Heart left ventricle (tissue), 16 donors: ENCODE data around the gene WDR17. TPM values are rescaled to one million over a fixed set of nuclear protein-coding genes. Genes with fewer than 3 reads are reported as not detected.

ENCODE experiments used
- ATAC-seq, 4 donors: fragments of 200-7000 bp; cut with Tn5 transposase; one replicate each; pipeline ENCODE4 v1.9.1; 2020 to 2022; ENCODE audit warnings: moderate library complexity in 4 of 4, mild to moderate bottlenecking in 3 of 4, moderate number of reproducible peaks in 1 of 4
- DNase-seq, 5 donors: peaks; one replicate each; pipeline ENCODE4 v3.0.0-alpha.2; 2020
- H3K27ac ChIP-seq, 12 donors: fragments of 200-600 bp; sonication (generic) in 4 of 12; one replicate each; pipeline versions ENCODE4 v1.5.0 to v1.8.0; 2016 to 2022; ENCODE audit warnings: mild to moderate bottlenecking in 2 of 12
- H3K27me3 ChIP-seq, 9 donors: fragments of 200-600 bp; sonication (generic) in 2 of 9; one replicate each; pipeline versions ENCODE4 v1.5.1 to v1.8.0; 2016 to 2022; ENCODE audit warnings: mild to moderate bottlenecking in 3 of 9
- H3K36me3 ChIP-seq, 9 donors: fragments of 200-600 bp; sonication (generic) in 2 of 9; one replicate each; pipeline versions ENCODE4 v1.5.0 to v1.8.0; 2018 to 2022; ENCODE audit warnings: mild to moderate bottlenecking in 2 of 9
- H3K4me1 ChIP-seq, 12 donors: fragments of 200-600 bp; sonication (generic) in 4 of 12; one replicate each; pipeline versions ENCODE4 v1.5.0 to v1.8.0; 2016 to 2022; ENCODE audit warnings: mild to moderate bottlenecking in 3 of 12
- H3K4me3 ChIP-seq, 12 donors: fragments of 200-600 bp; sonication (generic) in 4 of 12; one replicate each; pipeline versions ENCODE4 v1.5.0 to v1.8.0; 2017 to 2022; ENCODE audit warnings: mild to moderate bottlenecking in 9 of 12, moderate library complexity in 4 of 12
- H3K9me3 ChIP-seq, 12 donors: fragments of 200-600 bp; sonication (generic) in 4 of 12; one replicate each; pipeline versions ENCODE4 v1.5.0 to v1.8.0; 2016 to 2022; ENCODE audit warnings: mild to moderate bottlenecking in 1 of 12
- CTCF ChIP-seq, 12 donors: fragments of 200-600 bp; sonication (generic) in 4 of 12; IDR thresholded peaks; one replicate each; pipeline versions ENCODE4 v1.5.0 to v1.8.0; 2018 to 2022; ENCODE audit warnings: antibody characterized with exemption in 12 of 12, mild to moderate bottlenecking in 5 of 12
- POLR2A ChIP-seq, 2 donors: fragments of 450-650 bp; IDR thresholded peaks; one replicate each; pipeline ENCODE4 v1.6.1; 2017; ENCODE audit warnings: antibody characterized with exemption in 2 of 2, mild to moderate bottlenecking in 2 of 2, moderate library complexity in 2 of 2
- WGBS, 4 donors: extraction: QIAGEN DNeasy Blood & Tissue Kit in 2 of 4; methylation state at CpG; one replicate each; pipeline versions ENCODE4 v1.1.5 to v1.1.7; 2013 to 2018; 5-methylcytosine and 5-hydroxymethylcytosine counted together
- intact Hi-C, 10 donors: fragments of 100-400 bp; cut with DNase I; formaldehyde crosslinking; loops; one replicate each; pipeline versions ENCODE4 v1.11.1 to v1.14.2; 2022
- polyA plus RNA-seq, 2 donors: library from polyadenylated mRNA; stranded (reverse); fragments of 200-250 nt; gene quantifications; one replicate each; pipeline ENCODE4 v1.2.3, GENCODE V29; 2013
- total RNA-seq, 9 donors: library from RNA; depleted of rRNA in 2 of 9; stranded (reverse); fragments of >200 nt in 2 of 9; fragmentation: NEBNext Ultra II Directional in 3 of 9; extraction: Animal tissue kit (Norgen Biotek cat#: 25700) in 3 of 9; gene quantifications; one replicate each; pipeline versions ENCODE4 v1.1.0 to v1.2.4, GENCODE V29; 2016 to 2023
- donor health status: ischemic (EF 13 %, LVEDD 7.1; RV severe dilation, severe dysfunction).
- donor health status: healthy with polysubstance abuse.
- donor health status: DM: no; HTN: yes; CAD: no.
- donor health status: DM: no; HTN: no; CAD: no.
- donor health status: ischemic (EF 25% LVEDD 6.9; RV normal size, moderate dysfunction).
- donor health status: ischemic (EF 25% LVEDD 5.7; RV mildly dilated, moderate dysfunction).
- donor health status: healthy.
- donor health status: DM: yes; HTN: yes; CAD: no.
- donor health status: ischemic (EF 35%, LVEDD 5.7; RV mildly dilated, moderate dysfunction).
- donor health status: nonischemic (EF 11% LVEDD 7.7; RV severe dilation, severe dysfunction).
- donor health status: DM: yes; HTN: yes; CAD: no.
- donor health status: PGD.
- donor health status: ischemic (EF 29% LVEDD 5.4; RV normal size, mild dysfunction).
- donor health status: nonischemic (EF 23%, LVEDD 6.1; RV moderate dilation, normal function).

The WDR17 gene
- total and polyA plus RNA-seq, 11 donors = 0.21 to 1.4 (median 0.58) TPM

GRCh38 chr4:176036585-176037205 is 28.9 kb upstream of the WDR17 start:
- ATAC-seq (no peak), DNase-seq (no peak)
- H3K4me3 ChIP-seq = no peak overlapping the region
- intact Hi-C loops = loop anchor here in 7 of 10 donors (5.0 to 10.0 kb wide), 5 partner anchors 88 to 1008 kb away; no protein-coding TSS in a partner anchor
- TF ChIP-seq POLR2A (IDR thresholded peaks at IDR 0.05) (no peak), CTCF (IDR thresholded peaks at IDR 0.05) (no peak)
- H3K4me1 ChIP-seq = no peaks in the 10 kb centered on the region
- H3K36me3 ChIP-seq = no peaks in the 10 kb centered on the region
- 75 to 84% (median 78%) methylated on average over 3 of the region's 3 CpGs for WGBS, 4 donors
- no peaks in the 10 kb centered on the region for H3K27me3 ChIP-seq
- H3K9me3 ChIP-seq = peaks cover 0 to 16% (median 0%) of the 10 kb centered on the region in 12 donors
- no peak overlapping the region for H3K27ac ChIP-seq

GRCh38 chr4:176038789-176039188 is 26.9 kb upstream of the WDR17 start:
- no peak for TF ChIP-seq CTCF (IDR thresholded peaks at IDR 0.05)
- no peak for TF ChIP-seq POLR2A (IDR thresholded peaks at IDR 0.05)
- H3K36me3 ChIP-seq = no peaks in the 10 kb centered on the region
- no peak overlapping the region for H3K4me3 ChIP-seq
- DNase-seq = no peak
- H3K27me3 ChIP-seq = no peaks in the 10 kb centered on the region
- intact Hi-C loops = loop anchor here in 7 of 10 donors (5.0 to 10.0 kb wide), 5 partner anchors 86 to 1006 kb away; no protein-coding TSS in a partner anchor
- ATAC-seq = no peak
- H3K9me3 ChIP-seq = peaks cover 0 to 16% (median 0%) of the 10 kb centered on the region in 12 donors
- no peaks in the 10 kb centered on the region for H3K4me1 ChIP-seq
- 90 to 95% (median 93%) methylated on average over 5 of the region's 5 CpGs for WGBS, 4 donors
- H3K27ac ChIP-seq = no peak overlapping the region

- no peaks in the 10 kb centered on the region for H3K4me1 ChIP-seq
- no peak overlapping the region for H3K4me3 ChIP-seq
- no peak overlapping the region for H3K27ac ChIP-seq
- H3K27me3 ChIP-seq = peaks cover 0 to 3% (median 0%) of the 10 kb centered on the region in 9 donors
- peaks cover 0 to 16% (median 0%) of the 10 kb centered on the region in 12 donors for H3K9me3 ChIP-seq
- intact Hi-C loops = loop anchor here in 1 of 10 donors (10.0 kb wide), 1 partner anchor 303 kb away; no protein-coding TSS in a partner anchor
- TF ChIP-seq CTCF (IDR thresholded peaks at IDR 0.05) (no peak), POLR2A (IDR thresholded peaks at IDR 0.05) (no peak)
- ATAC-seq (no peak), DNase-seq (no peak)
- no peaks in the 10 kb centered on the region for H3K36me3 ChIP-seq
Measured at GRCh38 chr4:176042195-176042594, 23.4 kb upstream of the WDR17 start.

- no peak overlapping the region for H3K27ac ChIP-seq
- peaks cover 0 to 3% (median 0%) of the 10 kb centered on the region in 9 donors for H3K27me3 ChIP-seq
- DNase-seq = no peak
- H3K4me1 ChIP-seq = no peaks in the 10 kb centered on the region
- intact Hi-C loops = loop anchor here in 1 of 10 donors (10.0 kb wide), 1 partner anchor 301 kb away; no protein-coding TSS in a partner anchor
- peaks cover 0 to 12% (median 0%) of the 10 kb centered on the region in 12 donors for H3K9me3 ChIP-seq
- no peaks in the 10 kb centered on the region for H3K36me3 ChIP-seq
- ATAC-seq = no peak
- H3K4me3 ChIP-seq = no peak overlapping the region
- WGBS, 4 donors = 64 to 91% (median 80%) methylated on average over 7 to 9 of the region's 9 CpGs
- TF ChIP-seq POLR2A (IDR thresholded peaks at IDR 0.05) = no peak
- TF ChIP-seq CTCF (IDR thresholded peaks at IDR 0.05) = no peak
Measured at GRCh38 chr4:176043838-176044588, 21.6 kb upstream of the WDR17 start.
